ENCODE data around the gene SEMA4C. TPM values are rescaled to one million over a fixed set of nuclear protein-coding genes. Genes with fewer than 3 reads are reported as not detected.

The SEMA4C gene
- total RNA-seq, 1 donor from 2014 or later = 39.1 TPM

DNA sequence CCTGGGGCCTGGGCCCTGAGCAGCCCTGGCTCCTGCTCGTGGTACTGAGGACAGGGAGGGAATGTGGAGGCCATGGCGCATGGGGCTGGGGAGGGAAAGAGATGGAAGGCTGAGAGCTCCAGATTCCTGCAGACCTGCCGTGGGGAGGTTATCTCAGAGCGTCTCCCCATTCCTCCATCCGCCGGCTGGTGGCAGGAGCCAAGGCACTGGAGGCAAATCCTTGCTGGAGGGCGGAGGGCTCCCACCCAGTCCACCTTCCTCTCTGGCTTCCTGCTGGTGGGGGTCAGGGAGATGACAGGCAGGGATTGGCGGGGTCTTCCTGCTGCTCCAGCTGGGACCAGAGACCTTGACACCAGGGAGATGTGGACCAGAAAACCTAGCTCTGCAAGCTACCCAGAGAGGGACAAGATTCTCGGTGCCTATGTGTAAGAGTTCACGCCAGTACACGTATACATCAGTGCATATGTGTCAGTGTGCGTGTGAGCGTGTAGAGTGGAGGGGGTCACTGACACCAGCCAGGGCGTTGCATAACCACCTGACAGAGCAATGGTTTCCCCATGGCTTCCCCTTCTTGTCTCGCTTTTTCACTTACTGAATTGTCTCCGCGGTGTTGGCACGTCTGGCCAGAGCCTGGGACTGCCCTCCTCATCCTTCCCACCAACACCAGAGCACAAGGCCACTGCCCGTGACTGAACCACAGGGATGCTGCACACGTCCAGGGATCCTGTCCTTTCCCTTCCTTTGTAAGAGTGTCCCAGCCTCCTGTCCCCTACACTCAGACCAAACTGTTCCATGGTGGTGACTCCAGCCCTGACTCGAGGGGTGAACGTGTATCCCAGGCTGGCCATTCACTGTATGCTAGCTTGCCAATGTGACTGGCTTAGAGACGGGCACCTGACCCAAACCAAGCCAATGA is 15.8 kb upstream of the SEMA4C start:
- Histone ChIP-seq H3F3A (ENCODE audit: low read depth) (peaks cover 25% of the 10 kb centered on the region), H3K4me1 (peaks cover 36% of the 10 kb centered on the region), H3K4me3 (no peak overlapping the region), H2AFZ (replicated peaks) (no peak overlapping the region), H3K27me3 (no peaks in the 10 kb centered on the region), H4K20me1 (ENCODE audit: low read depth) (no peaks in the 10 kb centered on the region), H3K9ac (no peak overlapping the region), H3K4me2 (no peak overlapping the region), H3K79me2 (ENCODE audit: low read depth) (no peaks in the 10 kb centered on the region), H3K36me3 (no peaks in the 10 kb centered on the region), H3K9me3 (ENCODE audit: low read depth) (no peaks in the 10 kb centered on the region), H3K27ac (no peak overlapping the region)
- TF ChIP-seq EZH2phosphoT487 (IDR thresholded peaks at IDR 0.05) (no peak), EZH2 (IDR thresholded peaks at IDR 0.05) (no peak)
- TF ChIP-seq, protein P1, sequence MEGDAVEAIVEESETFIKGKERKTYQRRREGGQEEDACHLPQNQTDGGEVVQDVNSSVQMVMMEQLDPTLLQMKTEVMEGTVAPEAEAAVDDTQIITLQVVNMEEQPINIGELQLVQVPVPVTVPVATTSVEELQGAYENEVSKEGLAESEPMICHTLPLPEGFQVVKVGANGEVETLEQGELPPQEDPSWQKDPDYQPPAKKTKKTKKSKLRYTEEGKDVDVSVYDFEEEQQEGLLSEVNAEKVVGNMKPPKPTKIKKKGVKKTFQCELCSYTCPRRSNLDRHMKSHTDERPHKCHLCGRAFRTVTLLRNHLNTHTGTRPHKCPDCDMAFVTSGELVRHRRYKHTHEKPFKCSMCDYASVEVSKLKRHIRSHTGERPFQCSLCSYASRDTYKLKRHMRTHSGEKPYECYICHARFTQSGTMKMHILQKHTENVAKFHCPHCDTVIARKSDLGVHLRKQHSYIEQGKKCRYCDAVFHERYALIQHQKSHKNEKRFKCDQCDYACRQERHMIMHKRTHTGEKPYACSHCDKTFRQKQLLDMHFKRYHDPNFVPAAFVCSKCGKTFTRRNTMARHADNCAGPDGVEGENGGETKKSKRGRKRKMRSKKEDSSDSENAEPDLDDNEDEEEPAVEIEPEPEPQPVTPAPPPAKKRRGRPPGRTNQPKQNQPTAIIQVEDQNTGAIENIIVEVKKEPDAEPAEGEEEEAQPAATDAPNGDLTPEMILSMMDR (IDR thresholded peaks at IDR 0.05) = no peak
- Mint-ChIP-seq H3K4me3 (peak overlapping the region; percentile 5), H3K9me3 (no peaks in the 10 kb centered on the region), H3K27me3 (ENCODE audit: insufficient read depth, low read depth) (peaks cover 9% of the 10 kb centered on the region), H3K27ac (peak overlapping the region; percentile 96), H3K4me1 (peaks cover 44% of the 10 kb centered on the region), H3K36me3 (no peaks in the 10 kb centered on the region)
- no peak for DNase-seq (ENCODE audit: low spot score)

DNA sequence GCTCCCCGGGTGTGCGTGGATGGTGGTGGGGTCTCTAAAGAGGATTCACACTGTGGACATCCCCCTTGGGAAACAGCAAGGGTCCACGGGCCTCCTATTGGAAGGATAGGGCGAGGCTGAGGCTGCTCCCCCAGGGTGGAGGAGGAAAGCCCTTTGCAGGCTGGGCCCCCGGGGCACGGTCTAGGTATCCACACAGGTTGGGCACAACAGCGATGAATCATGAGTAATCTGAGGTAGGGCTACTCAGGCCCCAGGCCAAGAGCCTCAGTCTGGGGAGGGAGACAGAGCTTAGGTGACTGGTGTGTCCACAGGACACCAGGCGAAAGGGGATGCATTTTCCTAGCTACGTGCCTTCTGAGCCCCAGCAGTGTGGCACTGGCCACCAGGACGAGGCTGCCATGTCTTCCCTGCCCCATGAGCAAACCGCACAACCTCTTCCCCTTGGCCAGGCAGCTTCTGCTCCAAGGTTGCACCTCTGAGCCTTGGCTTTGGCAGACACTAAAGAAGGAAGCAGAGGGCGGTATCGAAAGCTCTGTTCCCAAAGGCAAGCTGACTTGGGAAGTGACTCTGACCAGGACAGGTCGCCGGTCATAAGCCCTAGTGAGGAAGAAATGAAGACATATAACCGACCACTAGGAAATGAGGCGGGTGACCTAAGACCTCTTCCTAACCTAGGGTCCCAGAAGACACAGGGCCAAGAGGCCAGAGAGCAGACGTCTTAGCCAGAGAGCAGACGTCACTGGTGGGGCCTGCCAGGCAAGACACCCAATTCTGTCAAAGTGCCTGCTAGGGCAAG is 14.6 kb upstream of the SEMA4C start:
- Mint-ChIP-seq H3K4me3 (no peak overlapping the region), H3K9me3 (no peaks in the 10 kb centered on the region), H3K36me3 (no peaks in the 10 kb centered on the region), H3K27ac (peak overlapping the region; percentile 90), H3K27me3 (ENCODE audit: insufficient read depth, low read depth) (peaks cover 7% of the 10 kb centered on the region), H3K4me1 (peaks cover 46% of the 10 kb centered on the region)
- Histone ChIP-seq H3K9me3 (ENCODE audit: low read depth) (no peaks in the 10 kb centered on the region), H2AFZ (replicated peaks) (no peak overlapping the region), H3K79me2 (ENCODE audit: low read depth) (no peaks in the 10 kb centered on the region), H3K27me3 (no peaks in the 10 kb centered on the region), H3F3A (ENCODE audit: low read depth) (peaks cover 26% of the 10 kb centered on the region), H3K4me2 (no peak overlapping the region), H3K4me1 (peaks cover 37% of the 10 kb centered on the region), H3K4me3 (no peak overlapping the region), H3K9ac (no peak overlapping the region), H4K20me1 (ENCODE audit: low read depth) (no peaks in the 10 kb centered on the region), H3K27ac (no peak overlapping the region), H3K36me3 (no peaks in the 10 kb centered on the region)
- no peak for DNase-seq (ENCODE audit: low spot score)
- TF ChIP-seq EZH2 (IDR thresholded peaks at IDR 0.05) = no peak
- TF ChIP-seq EZH2phosphoT487 (IDR thresholded peaks at IDR 0.05) = no peak
- TF ChIP-seq, protein P1 (IDR thresholded peaks at IDR 0.05) = no peak

DNA sequence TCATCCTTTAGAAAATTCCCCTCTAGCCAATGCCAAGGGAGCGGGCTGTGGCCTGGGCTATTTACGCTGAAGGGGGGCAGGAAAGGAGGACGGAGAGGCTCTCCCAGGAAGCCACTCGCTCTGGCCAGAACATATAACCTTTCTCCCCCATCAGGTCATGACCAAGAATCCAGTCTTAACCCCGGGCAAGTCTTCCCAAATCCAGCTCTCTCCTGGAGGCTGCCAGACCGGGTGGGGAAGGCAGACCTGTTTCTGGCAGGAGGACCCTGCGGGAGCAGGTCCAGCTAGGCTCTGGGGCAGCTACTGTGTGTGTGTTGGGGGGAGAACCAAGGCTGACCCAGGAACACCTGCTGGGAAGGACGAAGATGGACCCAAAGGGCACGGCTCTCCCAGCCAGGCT is 13.4 kb upstream of the SEMA4C start:
- H3K36me3 Mint-ChIP-seq = no peaks in the 10 kb centered on the region
- H3K27ac ChIP-seq = no peak overlapping the region
- H3K27ac Mint-ChIP-seq = no peak overlapping the region
- H3K36me3 ChIP-seq = no peaks in the 10 kb centered on the region
- no peaks in the 10 kb centered on the region for H3K27me3 ChIP-seq
- H2AFZ ChIP-seq (replicated peaks) = no peak overlapping the region
- no peak overlapping the region for H3K4me3 Mint-ChIP-seq
- TF ChIP-seq, protein P1 (IDR thresholded peaks at IDR 0.05) = no peak
- TF ChIP-seq EZH2 (IDR thresholded peaks at IDR 0.05) (no peak), EZH2phosphoT487 (IDR thresholded peaks at IDR 0.05) (no peak)
- no peak overlapping the region for H3K4me2 ChIP-seq
- DNase-seq (ENCODE audit: low spot score) = no peak
- H3K27me3 Mint-ChIP-seq (ENCODE audit: insufficient read depth, low read depth) = peaks cover 9% of the 10 kb centered on the region
- no peaks in the 10 kb centered on the region for H3K9me3 Mint-ChIP-seq
- H4K20me1 ChIP-seq (ENCODE audit: low read depth) = no peaks in the 10 kb centered on the region
- no peaks in the 10 kb centered on the region for H3K9me3 ChIP-seq (ENCODE audit: low read depth)
- no peak overlapping the region for H3K9ac ChIP-seq
- H3K4me1 ChIP-seq = peaks cover 47% of the 10 kb centered on the region
- H3F3A ChIP-seq (ENCODE audit: low read depth) = peaks cover 26% of the 10 kb centered on the region
- H3K4me1 Mint-ChIP-seq = peaks cover 51% of the 10 kb centered on the region
- H3K79me2 ChIP-seq (ENCODE audit: low read depth) = no peaks in the 10 kb centered on the region
- H3K4me3 ChIP-seq = no peak overlapping the region

Measured in neural progenitor cell (in vitro differentiated cells).